K562 (cell line): Measurements from ENCODE around the gene RHOF. TPM values are rescaled to one million over a fixed set of nuclear protein-coding genes. Genes with fewer than 3 reads are reported as not detected.

ENCODE experiments used
- ATF4 ChIP-seq: fragments of 450-650 bp; formaldehyde crosslinking; IDR thresholded peaks from 2 replicates; pipeline ENCODE4 v1.4.0; 2022; ENCODE audit warnings: mild to moderate bottlenecking, moderate library complexity
- BRCA1 ChIP-seq, 2 experiments: fragments of 450-650 bp in 1 of 2; sonication (generic) in 1 of 2; formaldehyde crosslinking in 1 of 2; IDR thresholded peaks; 2 replicates each; pipeline versions ENCODE4 v1.5.0 to v1.6.1; 2017 to 2020; ENCODE audit warnings: mild to moderate bottlenecking in 1 of 2, missing genetic modification reagents in 1 of 2
- CHD2 ChIP-seq: IDR thresholded peaks from 2 replicates; pipeline ENCODE4 v1.6.1; 2011; ENCODE audit warnings: low read depth, low read length
- GTF2B ChIP-seq: IDR thresholded peaks from 2 replicates; pipeline ENCODE4 v1.6.1; 2011; ENCODE audit not compliant: insufficient read length; ENCODE audit errors: extremely low read depth
- HLTF ChIP-seq: fragments of 450-650 bp; IDR thresholded peaks from 2 replicates; pipeline ENCODE4 v1.6.1; 2016
- IFI16 ChIP-seq: fragments of 250-450 bp; sonication (Bioruptor Pico); IDR thresholded peaks from 2 replicates; pipeline ENCODE4 v2.1.2; 2022; ENCODE audit warnings: mild to moderate bottlenecking, inconsistent platforms
- MXI1 ChIP-seq: IDR thresholded peaks from 2 replicates; pipeline ENCODE4 v1.6.1; 2011; ENCODE audit warnings: low read depth, mild to moderate bottlenecking, improper control_type of control experiment, low read length
- SNIP1 ChIP-seq: fragments of 450-650 bp; IDR thresholded peaks from 2 replicates; pipeline ENCODE4 v1.7.1; 2017; ENCODE audit warnings: low read depth, mild to moderate bottlenecking
- SOX6 ChIP-seq: fragments of 450-650 bp; IDR thresholded peaks from 2 replicates; pipeline ENCODE4 v1.6.1; 2014; ENCODE audit warnings: mild to moderate bottlenecking
- STAT6 ChIP-seq: sonication (generic); formaldehyde crosslinking; IDR thresholded peaks from 2 replicates; pipeline ENCODE4 v1.8.1; 2023; ENCODE audit warnings: mild to moderate bottlenecking, missing genetic modification reagents
- ZC3H8 ChIP-seq: fragments of 450-650 bp; IDR thresholded peaks from 2 replicates; pipeline ENCODE4 v1.6.1; 2017
- ZNF217 ChIP-seq: sonication (generic); formaldehyde crosslinking; IDR thresholded peaks from 2 replicates; pipeline ENCODE4 v1.8.0; 2022; ENCODE audit warnings: mild to moderate bottlenecking, missing genetic modification reagents
- ZNF282 ChIP-seq: sonication (generic); formaldehyde crosslinking; IDR thresholded peaks from 2 replicates; pipeline ENCODE4 v1.8.1; 2023; ENCODE audit warnings: missing genetic modification reagents
- ZNF384 ChIP-seq: IDR thresholded peaks from 2 replicates; pipeline ENCODE4 v1.6.1; 2012; ENCODE audit warnings: low read depth, low read length, improper control_type of control experiment
- ZNF408 ChIP-seq: fragments of 250-450 bp; sonication (Bioruptor Pico); IDR thresholded peaks from 2 replicates; pipeline ENCODE4 v1.4.0; 2020; ENCODE audit warnings: low read depth, mild to moderate bottlenecking, moderate library complexity
- ZNF778 ChIP-seq: fragments of 450-650 bp; formaldehyde crosslinking; IDR thresholded peaks from 2 replicates; pipeline ENCODE4 v1.4.0; 2020; ENCODE audit warnings: mild to moderate bottlenecking, moderate library complexity
- polyA plus RNA-seq, 8 experiments: library from polyadenylated mRNA; depleted of rRNA in 4 of 8; stranded (reverse) in 5 of 8; unstranded in 3 of 8; fragments of >200 nt; fragmentation: Nextera tagmentation in 2 of 8; fragmentation: Illumina TruSeq in 1 of 8; extraction: Ambion mirVana in 2 of 8; extraction: Trizol in 1 of 8; gene quantifications; 2 replicates each; pipeline versions ENCODE4 v1.2.1 to v1.2.3, GENCODE V29; 2011 to 2014; ENCODE audit warnings: inconsistent platforms in 1 of 8, missing spikeins in 1 of 8
- total RNA-seq, 7 experiments: library from RNA; depleted of rRNA in 6 of 7; stranded (reverse); fragments of >200 nt in 6 of 7; fragmentation: Illumina TruSeq in 2 of 7; extraction: Trizol in 2 of 7; gene quantifications; 2 replicates each; pipeline versions ENCODE4 v1.2.1 to v1.2.3, GENCODE V29; 2011 to 2021; ENCODE audit warnings: low replicate concordance in 1 of 7
- TF ChIP-seq, protein P1 (sequence below): fragments of 450-650 bp; IDR thresholded peaks from 2 replicates; pipeline ENCODE4 v1.6.1; 2018; ENCODE audit warnings: mild to moderate bottlenecking, low read depth; ENCODE audit not compliant: partially characterized antibody
- TF ChIP-seq, protein P2 (sequence below): fragments of 450-650 bp; IDR thresholded peaks from 2 replicates; pipeline ENCODE4 v1.6.1; 2017; ENCODE audit warnings: antibody characterized with exemption, mild to moderate bottlenecking

Gene RHOF
- total and polyA plus RNA-seq, 9 of the 15 experiments (the other 6 are each of a cell fraction or from before 2014, with no cell fraction given), result 0.13 to 10.1 (median 4.0) TPM

- no peak for TF ChIP-seq ZNF778 (CRISPR knock-in tag)
- TF ChIP-seq SNIP1, result no peak
- no peak for TF ChIP-seq BRCA1 (IDR thresholded peaks at IDR 0.05)
- TF ChIP-seq BRCA1 (CRISPR knock-in tag; IDR thresholded peaks at IDR 0.05), result no peak
- TF ChIP-seq ZNF408 (CRISPR knock-in tag), result no peak
- peak; percentile 64; the same call in 1 of the 2 replicates for TF ChIP-seq MXI1
- peak; percentile 68; the same call in 1 of the 2 replicates for TF ChIP-seq ZNF384
- no peak for TF ChIP-seq ZNF217
- TF ChIP-seq IFI16 (CRISPR knock-in tag), result no peak
- TF ChIP-seq ZC3H8, result no peak
- 0 out of 2 replicates have a peak, but pooled peaks have one; percentile 21 for TF ChIP-seq HLTF
- TF ChIP-seq, protein P1, sequence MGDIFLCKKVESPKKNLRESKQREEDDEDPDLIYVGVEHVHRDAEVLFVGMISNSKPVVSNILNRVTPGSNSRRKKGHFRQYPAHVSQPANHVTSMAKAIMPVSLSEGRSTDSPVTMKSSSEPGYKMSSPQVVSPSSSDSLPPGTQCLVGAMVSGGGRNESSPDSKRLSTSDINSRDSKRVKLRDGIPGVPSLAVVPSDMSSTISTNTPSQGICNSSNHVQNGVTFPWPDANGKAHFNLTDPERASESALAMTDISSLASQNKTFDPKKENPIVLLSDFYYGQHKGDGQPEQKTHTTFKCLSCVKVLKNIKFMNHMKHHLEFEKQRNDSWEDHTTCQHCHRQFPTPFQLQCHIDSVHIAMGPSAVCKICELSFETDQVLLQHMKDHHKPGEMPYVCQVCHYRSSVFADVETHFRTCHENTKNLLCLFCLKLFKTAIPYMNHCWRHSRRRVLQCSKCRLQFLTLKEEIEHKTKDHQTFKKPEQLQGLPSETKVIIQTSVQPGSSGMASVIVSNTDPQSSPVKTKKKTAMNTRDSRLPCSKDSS, result no peak
- TF ChIP-seq GTF2B, result no peak
- TF ChIP-seq, protein P2, sequence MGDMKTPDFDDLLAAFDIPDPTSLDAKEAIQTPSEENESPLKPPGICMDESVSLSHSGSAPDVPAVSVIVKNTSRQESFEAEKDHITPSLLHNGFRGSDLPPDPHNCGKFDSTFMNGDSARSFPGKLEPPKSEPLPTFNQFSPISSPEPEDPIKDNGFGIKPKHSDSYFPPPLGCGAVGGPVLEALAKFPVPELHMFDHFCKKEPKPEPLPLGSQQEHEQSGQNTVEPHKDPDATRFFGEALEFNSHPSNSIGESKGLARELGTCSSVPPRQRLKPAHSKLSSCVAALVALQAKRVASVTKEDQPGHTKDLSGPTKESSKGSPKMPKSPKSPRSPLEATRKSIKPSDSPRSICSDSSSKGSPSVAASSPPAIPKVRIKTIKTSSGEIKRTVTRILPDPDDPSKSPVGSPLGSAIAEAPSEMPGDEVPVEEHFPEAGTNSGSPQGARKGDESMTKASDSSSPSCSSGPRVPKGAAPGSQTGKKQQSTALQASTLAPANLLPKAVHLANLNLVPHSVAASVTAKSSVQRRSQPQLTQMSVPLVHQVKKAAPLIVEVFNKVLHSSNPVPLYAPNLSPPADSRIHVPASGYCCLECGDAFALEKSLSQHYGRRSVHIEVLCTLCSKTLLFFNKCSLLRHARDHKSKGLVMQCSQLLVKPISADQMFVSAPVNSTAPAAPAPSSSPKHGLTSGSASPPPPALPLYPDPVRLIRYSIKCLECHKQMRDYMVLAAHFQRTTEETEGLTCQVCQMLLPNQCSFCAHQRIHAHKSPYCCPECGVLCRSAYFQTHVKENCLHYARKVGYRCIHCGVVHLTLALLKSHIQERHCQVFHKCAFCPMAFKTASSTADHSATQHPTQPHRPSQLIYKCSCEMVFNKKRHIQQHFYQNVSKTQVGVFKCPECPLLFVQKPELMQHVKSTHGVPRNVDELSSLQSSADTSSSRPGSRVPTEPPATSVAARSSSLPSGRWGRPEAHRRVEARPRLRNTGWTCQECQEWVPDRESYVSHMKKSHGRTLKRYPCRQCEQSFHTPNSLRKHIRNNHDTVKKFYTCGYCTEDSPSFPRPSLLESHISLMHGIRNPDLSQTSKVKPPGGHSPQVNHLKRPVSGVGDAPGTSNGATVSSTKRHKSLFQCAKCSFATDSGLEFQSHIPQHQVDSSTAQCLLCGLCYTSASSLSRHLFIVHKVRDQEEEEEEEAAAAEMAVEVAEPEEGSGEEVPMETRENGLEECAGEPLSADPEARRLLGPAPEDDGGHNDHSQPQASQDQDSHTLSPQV, result peak; percentile 76
- peak; percentile 57; the same call in 1 of the 2 replicates for TF ChIP-seq ATF4 (CRISPR knock-in tag)
- peak; percentile 68 for TF ChIP-seq SOX6
- TF ChIP-seq CHD2, result no peak
- no peak; the same call in 1 of the 2 replicates for TF ChIP-seq STAT6 (CRISPR knock-in tag)
- no peak for TF ChIP-seq ZNF282 (CRISPR knock-in tag)
Measured at GRCh38 chr12:121796855-121797751, 3.6 kb upstream of the RHOF start (continued).
